ENCODE results near the gene UVRAG. TPM values are rescaled to one million over a fixed set of nuclear protein-coding genes. Genes with fewer than 3 reads are reported as not detected.

UVRAG gene
- polyA plus RNA-seq, 1 experiment, result 8.2 TPM

DNA sequence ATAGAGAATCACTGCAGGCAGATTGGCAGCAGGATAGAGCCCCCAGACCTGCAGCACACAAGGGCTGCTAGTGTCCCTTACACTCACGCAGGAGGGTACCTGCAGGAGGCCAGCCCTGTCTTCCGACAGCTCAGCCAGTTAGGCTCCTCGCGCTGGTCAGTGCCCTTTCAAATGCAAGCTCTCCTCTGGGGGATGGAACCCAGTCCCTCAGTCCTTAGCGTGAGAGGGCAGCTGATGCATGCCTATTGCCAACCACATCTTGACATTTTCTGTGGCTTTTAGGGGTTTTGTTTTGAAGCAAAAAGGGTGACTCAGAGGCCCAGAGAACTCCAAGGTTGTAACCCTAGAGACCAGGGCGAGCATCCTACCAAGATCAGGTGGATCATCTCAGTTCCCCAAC lies 351.3 kb downstream of the UVRAG start:
- no peak for DNase-seq (ENCODE audit: low read depth)
- ChIA-PET POLR2A (no interaction called here), CTCF (interaction anchor here (0.9 kb wide), 1 partner anchor 13 kb away, joined by 4 read pairs; no protein-coding TSS in a partner anchor)
- no peak overlapping the region for H3K4me3 ChIP-seq (ENCODE audit: low read depth, low read length)
- no peaks in the 10 kb centered on the region for H3K36me3 ChIP-seq (ENCODE audit: control insufficient read depth, insufficient read depth, low read length)
- H3K27me3 ChIP-seq (ENCODE audit: control insufficient read depth, insufficient read depth, low read length), result peaks cover 4% of the 10 kb centered on the region
- TF ChIP-seq, protein P1, sequence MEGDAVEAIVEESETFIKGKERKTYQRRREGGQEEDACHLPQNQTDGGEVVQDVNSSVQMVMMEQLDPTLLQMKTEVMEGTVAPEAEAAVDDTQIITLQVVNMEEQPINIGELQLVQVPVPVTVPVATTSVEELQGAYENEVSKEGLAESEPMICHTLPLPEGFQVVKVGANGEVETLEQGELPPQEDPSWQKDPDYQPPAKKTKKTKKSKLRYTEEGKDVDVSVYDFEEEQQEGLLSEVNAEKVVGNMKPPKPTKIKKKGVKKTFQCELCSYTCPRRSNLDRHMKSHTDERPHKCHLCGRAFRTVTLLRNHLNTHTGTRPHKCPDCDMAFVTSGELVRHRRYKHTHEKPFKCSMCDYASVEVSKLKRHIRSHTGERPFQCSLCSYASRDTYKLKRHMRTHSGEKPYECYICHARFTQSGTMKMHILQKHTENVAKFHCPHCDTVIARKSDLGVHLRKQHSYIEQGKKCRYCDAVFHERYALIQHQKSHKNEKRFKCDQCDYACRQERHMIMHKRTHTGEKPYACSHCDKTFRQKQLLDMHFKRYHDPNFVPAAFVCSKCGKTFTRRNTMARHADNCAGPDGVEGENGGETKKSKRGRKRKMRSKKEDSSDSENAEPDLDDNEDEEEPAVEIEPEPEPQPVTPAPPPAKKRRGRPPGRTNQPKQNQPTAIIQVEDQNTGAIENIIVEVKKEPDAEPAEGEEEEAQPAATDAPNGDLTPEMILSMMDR (IDR thresholded peaks at IDR 0.05; ENCODE audit: insufficient read depth, low read depth, low read length), result no peak

DNA sequence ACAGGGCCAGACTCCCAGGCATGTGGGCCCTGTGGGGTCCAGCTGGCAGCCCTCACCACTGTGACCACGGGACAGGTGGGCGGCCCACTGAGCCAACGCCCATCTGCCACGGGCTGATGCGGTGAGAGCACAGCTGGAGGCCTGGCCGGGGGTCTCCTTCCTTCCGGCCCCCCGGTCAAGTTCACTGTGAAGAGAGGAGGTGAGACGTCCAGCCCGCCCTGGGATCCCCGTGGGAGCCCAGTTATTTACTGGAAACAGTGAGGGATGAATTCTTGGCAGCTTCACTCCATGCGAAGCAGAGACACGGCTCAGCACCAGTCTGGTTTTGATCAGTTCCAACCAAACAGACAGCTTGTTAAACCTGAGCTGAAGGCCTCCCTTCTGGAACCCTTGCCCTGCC lies 352.6 kb downstream of the UVRAG start:
- POLR2A ChIA-PET, result no interaction called here
- no peak for DNase-seq (ENCODE audit: low read depth)
- Histone ChIP-seq H3K27me3 (ENCODE audit: control insufficient read depth, insufficient read depth, low read length) (peaks cover 6% of the 10 kb centered on the region), H3K4me3 (ENCODE audit: low read depth, low read length) (no peak overlapping the region), H3K36me3 (ENCODE audit: control insufficient read depth, insufficient read depth, low read length) (no peaks in the 10 kb centered on the region)
- TF ChIP-seq, protein P1 (IDR thresholded peaks at IDR 0.05; ENCODE audit: insufficient read depth, low read depth, low read length), result no peak
- CTCF ChIA-PET, result interaction anchor here (0.7 kb wide), 1 partner anchor 148 kb away, joined by 3 read pairs; no protein-coding TSS in a partner anchor

DNA sequence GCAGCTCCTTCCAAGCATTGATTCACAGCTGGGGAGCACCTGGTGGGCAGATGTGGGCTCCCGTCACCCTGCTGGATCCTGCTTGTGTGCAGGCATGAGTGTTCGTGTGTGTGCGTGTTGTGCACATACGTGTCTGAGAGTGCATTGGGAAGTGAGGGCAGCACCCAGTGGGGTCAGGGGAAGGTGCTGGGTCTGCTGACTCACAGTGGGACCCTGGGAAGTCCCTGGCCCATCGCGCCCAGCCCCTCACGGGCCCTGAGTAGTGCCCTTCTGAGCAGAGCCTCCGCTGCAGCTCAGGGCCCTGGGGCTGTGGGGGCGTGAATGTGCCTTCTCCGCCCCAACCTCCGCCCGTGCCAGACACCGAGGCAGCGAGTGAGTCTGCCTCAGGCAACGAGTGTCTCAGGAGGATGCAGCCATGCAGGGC lies 354.5 kb downstream of the UVRAG start:
- CTCF ChIA-PET, result no interaction called here
- POLR2A ChIA-PET, result no interaction called here
- no peak overlapping the region for H3K4me3 ChIP-seq (ENCODE audit: low read depth, low read length)
- H3K36me3 ChIP-seq (ENCODE audit: control insufficient read depth, insufficient read depth, low read length), result no peaks in the 10 kb centered on the region
- DNase-seq (ENCODE audit: low read depth), result no peak
- peaks cover 5% of the 10 kb centered on the region for H3K27me3 ChIP-seq (ENCODE audit: control insufficient read depth, insufficient read depth, low read length)
- TF ChIP-seq, protein P1 (IDR thresholded peaks at IDR 0.05; ENCODE audit: insufficient read depth, low read depth, low read length), result no peak

DNA sequence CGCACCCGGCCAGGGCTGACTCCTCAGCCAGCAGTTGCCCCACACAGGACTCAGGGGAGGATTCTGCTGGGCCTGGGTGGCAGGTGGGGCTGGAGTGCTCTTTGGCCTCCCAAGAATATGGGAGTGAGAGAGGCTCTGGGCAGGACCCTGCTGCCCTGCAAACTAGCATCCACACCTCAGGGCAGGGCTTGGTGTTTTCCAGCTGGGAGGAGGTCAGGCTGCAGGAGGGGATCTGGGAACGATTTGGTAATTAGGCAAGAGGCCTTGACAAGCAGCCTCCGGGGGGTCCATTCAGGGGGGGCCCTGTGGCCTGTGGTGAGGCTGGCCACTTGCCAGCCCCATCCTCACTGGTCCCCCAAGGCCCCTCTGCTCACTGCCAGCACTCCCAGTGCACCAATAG lies 355.5 kb downstream of the UVRAG start:
- ChIA-PET POLR2A (no interaction called here), CTCF (no interaction called here)
- DNase-seq (ENCODE audit: low read depth), result no peak
- H3K27me3 ChIP-seq (ENCODE audit: control insufficient read depth, insufficient read depth, low read length), result peaks cover 5% of the 10 kb centered on the region
- no peak overlapping the region for H3K4me3 ChIP-seq (ENCODE audit: low read depth, low read length)
- TF ChIP-seq, protein P1 (IDR thresholded peaks at IDR 0.05; ENCODE audit: insufficient read depth, low read depth, low read length), result no peak
- H3K36me3 ChIP-seq (ENCODE audit: control insufficient read depth, insufficient read depth, low read length), result no peaks in the 10 kb centered on the region

DNA sequence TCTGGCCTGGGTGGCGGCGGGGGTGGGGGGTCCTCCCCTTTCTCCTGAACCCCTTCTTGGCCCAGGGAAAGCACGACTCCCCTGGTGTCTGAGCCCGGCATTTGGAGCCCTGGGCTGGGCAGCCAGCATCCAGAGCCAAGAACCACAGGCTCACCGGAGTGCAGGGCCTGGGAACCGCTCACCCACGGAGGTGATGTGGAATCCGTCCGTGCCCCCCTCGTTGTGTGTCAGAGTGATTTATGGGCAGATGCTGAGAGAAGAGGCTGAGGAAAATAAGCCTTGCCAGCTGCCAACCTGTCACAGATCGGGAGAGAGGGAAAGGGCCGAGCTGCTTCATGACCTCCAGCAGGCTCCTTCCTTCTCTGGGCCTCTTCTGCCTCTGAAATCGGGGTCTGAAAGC lies 357.6 kb downstream of the UVRAG start:
- Histone ChIP-seq H3K4me3 (ENCODE audit: low read depth, low read length) (no peak overlapping the region), H3K27me3 (ENCODE audit: control insufficient read depth, insufficient read depth, low read length) (peaks cover 5% of the 10 kb centered on the region), H3K36me3 (ENCODE audit: control insufficient read depth, insufficient read depth, low read length) (no peaks in the 10 kb centered on the region)
- TF ChIP-seq, protein P1 (IDR thresholded peaks at IDR 0.05; ENCODE audit: insufficient read depth, low read depth, low read length), result no peak
- no peak for DNase-seq (ENCODE audit: low read depth)
- CTCF ChIA-PET, result no interaction called here
- POLR2A ChIA-PET, result interaction anchor here (1.0 kb wide), 1 partner anchor 292 kb away, joined by 23 read pairs; no protein-coding TSS in a partner anchor

All from BJ (cell line).